Measurements from ENCODE around the gene KIF18B. TPM values are rescaled to one million over a fixed set of nuclear protein-coding genes. Genes with fewer than 3 reads are reported as not detected.
A peak's percentile ranks its signal among the peaks of the same experiment; 100 is the strongest.

Gene KIF18B
- total RNA-seq, 1 donor from 2014 or later: 22.5 TPM

DNA sequence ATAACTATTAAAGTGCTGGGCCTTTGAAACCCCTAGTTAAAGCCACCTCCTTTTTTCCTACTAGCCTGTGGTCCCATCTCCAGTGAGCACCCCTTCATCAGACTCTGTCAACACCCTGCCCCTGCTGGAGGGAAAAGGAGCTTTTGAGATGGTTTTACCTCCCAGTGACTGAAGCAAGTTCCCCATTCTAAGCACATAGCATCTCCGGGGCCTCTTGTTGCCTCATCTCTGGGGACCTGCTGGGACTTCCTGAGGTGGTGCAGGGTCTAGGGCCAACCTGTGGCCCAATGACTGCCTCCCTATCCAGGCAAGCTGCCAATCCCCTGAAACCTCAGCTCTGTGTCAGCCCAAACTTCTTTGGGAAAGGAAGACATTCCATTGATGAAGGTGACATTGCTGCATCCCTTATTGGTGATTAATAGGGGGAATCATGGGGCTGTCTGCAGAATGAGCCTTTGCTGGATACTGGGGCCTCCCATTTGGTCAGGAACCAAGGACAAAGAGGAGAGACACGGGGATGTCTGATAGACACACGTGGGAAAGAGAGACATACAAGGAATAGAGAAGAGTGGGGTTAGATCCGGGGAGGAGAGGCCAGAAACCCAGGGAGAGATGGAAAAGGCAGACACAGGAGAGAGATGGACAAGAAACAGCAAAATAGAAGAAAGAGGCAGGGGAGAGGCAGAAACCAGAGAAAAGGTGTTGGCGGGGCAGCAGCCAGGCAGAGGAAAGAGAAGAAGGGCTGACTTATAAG lies 18.1 kb upstream of the KIF18B start:
- TF ChIP-seq, protein P1, sequence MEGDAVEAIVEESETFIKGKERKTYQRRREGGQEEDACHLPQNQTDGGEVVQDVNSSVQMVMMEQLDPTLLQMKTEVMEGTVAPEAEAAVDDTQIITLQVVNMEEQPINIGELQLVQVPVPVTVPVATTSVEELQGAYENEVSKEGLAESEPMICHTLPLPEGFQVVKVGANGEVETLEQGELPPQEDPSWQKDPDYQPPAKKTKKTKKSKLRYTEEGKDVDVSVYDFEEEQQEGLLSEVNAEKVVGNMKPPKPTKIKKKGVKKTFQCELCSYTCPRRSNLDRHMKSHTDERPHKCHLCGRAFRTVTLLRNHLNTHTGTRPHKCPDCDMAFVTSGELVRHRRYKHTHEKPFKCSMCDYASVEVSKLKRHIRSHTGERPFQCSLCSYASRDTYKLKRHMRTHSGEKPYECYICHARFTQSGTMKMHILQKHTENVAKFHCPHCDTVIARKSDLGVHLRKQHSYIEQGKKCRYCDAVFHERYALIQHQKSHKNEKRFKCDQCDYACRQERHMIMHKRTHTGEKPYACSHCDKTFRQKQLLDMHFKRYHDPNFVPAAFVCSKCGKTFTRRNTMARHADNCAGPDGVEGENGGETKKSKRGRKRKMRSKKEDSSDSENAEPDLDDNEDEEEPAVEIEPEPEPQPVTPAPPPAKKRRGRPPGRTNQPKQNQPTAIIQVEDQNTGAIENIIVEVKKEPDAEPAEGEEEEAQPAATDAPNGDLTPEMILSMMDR (conservative IDR thresholded peaks at IDR 0.05; ENCODE audit: low read depth, low read length): no peak
- no peak for DNase-seq (ENCODE audit: low read depth)
- no peak overlapping the region for H3K4me3 ChIP-seq (ENCODE audit: low read depth, low read length)

DNA sequence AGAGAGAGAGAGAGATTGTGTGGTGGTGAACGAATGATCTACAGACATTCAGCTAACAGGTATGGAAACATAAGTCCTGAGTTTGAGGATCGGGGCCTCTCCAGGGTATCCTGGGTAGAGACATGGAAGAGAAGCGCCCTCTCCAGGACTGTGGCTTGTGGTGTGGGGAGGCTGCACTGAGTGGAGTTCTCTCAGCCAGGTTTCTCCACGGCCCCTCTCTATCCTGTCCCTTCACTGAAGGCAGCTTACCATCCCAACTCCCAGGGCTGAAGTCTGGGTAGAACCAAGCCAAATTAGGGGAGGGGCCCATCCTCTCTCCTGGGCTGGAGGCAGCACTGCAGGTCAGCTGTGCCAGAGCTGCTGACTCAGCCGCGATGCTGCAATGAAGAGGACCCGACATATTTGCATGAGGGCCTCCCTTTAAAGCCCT lies 14.4 kb upstream of the KIF18B start:
- no peak for DNase-seq (ENCODE audit: low read depth)
- H3K4me3 ChIP-seq (ENCODE audit: low read depth, low read length): no peak overlapping the region
- TF ChIP-seq, protein P1 (conservative IDR thresholded peaks at IDR 0.05; ENCODE audit: low read depth, low read length): peak; percentile 7

DNA sequence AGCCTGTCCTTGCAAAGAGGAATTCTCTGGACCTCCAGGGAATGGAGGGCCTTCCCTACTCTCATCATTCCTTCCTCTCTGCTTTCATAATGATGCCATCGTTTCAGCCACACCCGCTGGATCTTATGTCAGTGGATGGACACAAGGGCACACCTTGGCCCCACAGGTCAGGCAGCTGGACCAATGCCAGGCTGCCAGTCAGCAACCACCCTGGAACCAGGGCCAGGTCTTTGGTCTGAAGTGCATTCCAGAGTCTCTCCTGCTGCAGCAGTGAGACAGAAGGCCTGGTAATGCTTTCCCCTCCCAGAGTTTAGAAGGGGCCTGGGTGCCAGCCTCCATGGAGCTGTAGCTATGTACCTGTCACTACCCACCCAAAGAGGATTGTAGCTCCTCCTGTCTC lies 13.1 kb upstream of the KIF18B start:
- H3K4me3 ChIP-seq (ENCODE audit: low read depth, low read length): no peak overlapping the region
- TF ChIP-seq, protein P1 (conservative IDR thresholded peaks at IDR 0.05; ENCODE audit: low read depth, low read length): no peak
- no peak for DNase-seq (ENCODE audit: low read depth)

DNA sequence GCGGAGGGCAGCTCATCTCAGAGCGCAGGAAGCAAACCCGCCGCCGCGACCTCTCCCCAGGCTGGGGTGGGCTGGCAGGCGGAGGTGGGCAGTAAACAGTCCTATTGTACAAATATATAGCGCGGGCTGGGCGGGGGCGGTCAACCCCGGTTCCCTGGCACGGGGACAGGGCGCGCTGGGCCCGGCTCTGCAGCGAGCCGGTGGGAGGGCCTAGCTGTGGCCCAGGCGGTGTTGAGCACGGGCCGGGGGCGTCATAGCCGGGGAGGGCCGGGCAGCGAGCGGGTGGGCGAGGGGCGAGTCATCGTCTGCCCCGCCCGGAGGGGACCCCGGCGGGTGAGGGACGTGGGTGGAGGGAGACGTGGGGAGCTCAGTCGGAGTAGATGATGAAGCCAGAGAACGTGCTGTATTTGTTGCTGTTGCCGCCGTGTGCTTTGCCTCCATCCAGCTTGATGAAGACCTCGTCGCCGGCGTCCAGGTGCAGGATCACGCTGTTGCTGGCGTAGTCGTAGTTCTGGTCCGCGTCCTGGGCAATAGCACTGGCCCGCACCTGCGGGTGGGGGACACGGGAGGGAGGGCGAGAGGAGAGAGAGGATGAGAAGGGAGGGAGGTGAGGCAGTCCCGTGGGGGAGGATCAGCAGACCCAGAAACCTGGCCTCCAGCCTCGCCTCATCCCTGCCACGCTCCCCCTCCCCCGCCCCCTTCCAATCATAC lies 12.4 kb upstream of the KIF18B start:
- TF ChIP-seq, protein P1 (conservative IDR thresholded peaks at IDR 0.05; ENCODE audit: low read depth, low read length): no peak
- H3K4me3 ChIP-seq (ENCODE audit: low read depth, low read length): no peak overlapping the region
- DNase-seq (ENCODE audit: low read depth): no peak

DNA sequence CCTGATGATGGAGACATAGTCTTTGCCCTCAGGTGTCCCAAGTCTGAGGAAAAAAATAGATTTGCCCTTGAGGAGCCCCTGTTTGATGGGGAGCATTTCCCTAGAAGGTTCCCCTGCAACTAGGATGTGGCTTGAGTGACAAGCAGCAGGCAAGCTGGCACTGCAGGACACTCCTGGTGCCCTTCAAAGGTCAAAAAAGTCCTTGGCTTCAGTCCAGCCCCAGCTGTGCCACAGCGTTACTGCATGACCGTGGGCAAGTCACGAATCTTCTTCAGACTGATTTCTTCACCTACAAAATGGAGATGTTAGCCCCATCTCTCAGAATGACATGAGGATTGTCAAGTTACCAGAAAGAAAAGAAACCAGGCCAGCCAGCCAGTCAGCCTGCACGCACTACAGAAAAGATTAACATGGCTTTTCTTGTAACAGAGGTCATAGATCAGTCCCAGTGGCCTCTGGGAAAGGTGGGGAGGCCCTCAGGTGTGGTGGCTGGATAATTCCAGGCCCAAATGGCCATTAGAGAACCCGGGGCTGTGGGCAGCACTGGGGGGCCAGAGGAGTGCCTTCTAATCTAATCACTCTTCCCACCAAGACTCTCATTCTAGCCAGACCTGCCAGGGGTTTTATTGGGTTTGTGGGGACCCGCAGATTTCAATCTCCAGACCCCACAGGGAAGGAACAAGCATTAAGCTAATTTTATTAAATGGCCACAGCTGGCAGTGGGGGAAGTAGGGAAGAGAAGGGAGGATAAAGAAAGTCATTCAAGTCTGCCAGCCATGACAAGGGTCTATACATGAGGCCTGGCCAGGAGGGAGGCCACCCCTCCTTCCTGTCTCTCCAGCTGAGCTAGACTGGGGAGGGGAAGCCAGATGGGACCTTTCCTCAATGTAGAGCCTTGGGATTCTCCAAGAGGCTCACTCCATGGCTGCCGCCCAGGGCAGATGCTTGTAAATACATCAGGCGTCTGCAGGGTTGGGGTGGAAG lies 9.7 kb upstream of the KIF18B start:
- H3K4me3 ChIP-seq (ENCODE audit: low read depth, low read length): no peak overlapping the region
- DNase-seq (ENCODE audit: low read depth): no peak
- TF ChIP-seq, protein P1 (conservative IDR thresholded peaks at IDR 0.05; ENCODE audit: low read depth, low read length): no peak

DNA sequence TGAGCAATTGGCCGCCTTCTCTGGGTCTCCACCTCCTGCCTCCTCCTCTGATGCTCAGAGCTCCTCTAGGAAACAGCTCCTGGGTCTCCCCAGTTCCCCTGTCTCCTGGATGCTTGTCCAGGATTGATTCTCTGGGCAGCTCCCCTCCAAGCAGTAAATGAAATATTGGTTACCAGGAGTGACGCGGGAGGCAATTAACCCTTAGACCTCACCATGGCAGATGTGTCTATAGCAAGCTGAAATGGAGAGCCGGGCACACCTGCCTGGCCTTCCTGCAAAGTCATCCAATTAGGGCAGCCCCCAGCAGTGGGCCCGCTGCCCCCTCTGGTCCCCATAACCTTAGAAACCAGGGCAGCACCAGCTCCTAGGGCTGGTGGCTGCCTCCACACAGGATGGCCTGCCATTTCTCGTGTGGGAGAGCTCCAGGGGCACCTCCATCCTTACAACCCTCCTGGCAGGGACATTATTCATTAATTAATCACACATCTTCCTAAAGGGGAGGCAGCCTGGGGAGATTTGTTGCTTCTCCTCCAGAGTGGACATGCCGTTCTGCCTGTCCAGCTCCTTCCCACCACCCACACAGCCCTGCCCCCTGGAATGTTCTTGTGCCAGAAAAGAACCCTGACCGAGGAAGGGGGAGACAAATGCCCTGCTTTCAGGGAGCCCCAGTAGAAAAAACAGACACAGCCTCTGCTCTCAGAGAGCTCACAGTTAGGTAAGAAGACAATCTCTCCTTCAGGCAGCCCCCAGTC lies 8.3 kb upstream of the KIF18B start:
- TF ChIP-seq, protein P1 (conservative IDR thresholded peaks at IDR 0.05; ENCODE audit: low read depth, low read length): no peak
- no peak overlapping the region for H3K4me3 ChIP-seq (ENCODE audit: low read depth, low read length)
- DNase-seq (ENCODE audit: low read depth): no peak

All from epithelial cell of proximal tubule (primary cell).